Measurements from ENCODE around the gene SYT1.

Gene SYT1

GRCh38 chr12:79266343-79267144, 402.0 kb downstream of the SYT1 start:
- TF ChIP-seq MYC (IDR thresholded peaks at IDR 0.05; ENCODE audit: low read depth, low read length) (no peak), CTCF (IDR thresholded peaks at IDR 0.05; ENCODE audit: low read depth, low read length) (no peak), POLR2A (IDR thresholded peaks at IDR 0.05; ENCODE audit: extremely low read depth, insufficient read length) (no peak), MAX (IDR thresholded peaks at IDR 0.05; ENCODE audit: low read depth, low read length) (no peak)

GRCh38 chr12:79267580-79267979, 403.0 kb downstream of the SYT1 start:
- no peak overlapping the region for H3K4me3 ChIP-seq (ENCODE audit: low read depth, low read length)
- DNase-seq (ENCODE audit: low read depth) = no peak
- TF ChIP-seq POLR2A (IDR thresholded peaks at IDR 0.05; ENCODE audit: extremely low read depth, insufficient read length) (no peak), CTCF (IDR thresholded peaks at IDR 0.05; ENCODE audit: low read depth, low read length) (no peak), MAX (IDR thresholded peaks at IDR 0.05; ENCODE audit: low read depth, low read length) (no peak), MYC (IDR thresholded peaks at IDR 0.05; ENCODE audit: low read depth, low read length) (no peak)

More at GRCh38 chr12:79266343-79267144, 402.0 kb downstream of the SYT1 start:
- H3K4me3 ChIP-seq (ENCODE audit: low read depth, low read length) = no peak overlapping the region
- DNase-seq (ENCODE audit: low read depth) = no peak

- TF ChIP-seq MAX (IDR thresholded peaks at IDR 0.05; ENCODE audit: low read depth, low read length) = no peak
- no peak for TF ChIP-seq MYC (IDR thresholded peaks at IDR 0.05; ENCODE audit: low read depth, low read length)
- no peak for TF ChIP-seq CTCF (IDR thresholded peaks at IDR 0.05; ENCODE audit: low read depth, low read length)
- no peak for TF ChIP-seq POLR2A (IDR thresholded peaks at IDR 0.05; ENCODE audit: extremely low read depth, insufficient read length)
- H3K4me3 ChIP-seq (ENCODE audit: low read depth, low read length) = no peak overlapping the region
- peak; percentile 8 for DNase-seq (ENCODE audit: low read depth)
These were observed 410.0 kb downstream of the SYT1 start for GRCh38 chr12:79274501-79275064.

- no peak overlapping the region for H3K4me3 ChIP-seq (ENCODE audit: low read depth, low read length)
- TF ChIP-seq CTCF (IDR thresholded peaks at IDR 0.05; ENCODE audit: low read depth, low read length) (no peak), POLR2A (IDR thresholded peaks at IDR 0.05; ENCODE audit: extremely low read depth, insufficient read length) (no peak), MAX (IDR thresholded peaks at IDR 0.05; ENCODE audit: low read depth, low read length) (no peak), MYC (IDR thresholded peaks at IDR 0.05; ENCODE audit: low read depth, low read length) (no peak)
- DNase-seq (ENCODE audit: low read depth) = no peak
These were observed 411.1 kb downstream of the SYT1 start for GRCh38 chr12:79275631-79276030.

GRCh38 chr12:79283364-79283763, 418.8 kb downstream of the SYT1 start:
- no peak for DNase-seq (ENCODE audit: low read depth)
- TF ChIP-seq CTCF (IDR thresholded peaks at IDR 0.05; ENCODE audit: low read depth, low read length) (no peak), MAX (IDR thresholded peaks at IDR 0.05; ENCODE audit: low read depth, low read length) (no peak), MYC (IDR thresholded peaks at IDR 0.05; ENCODE audit: low read depth, low read length) (no peak), POLR2A (IDR thresholded peaks at IDR 0.05; ENCODE audit: extremely low read depth, insufficient read length) (no peak)
- H3K4me3 ChIP-seq (ENCODE audit: low read depth, low read length) = no peak overlapping the region
